WTC11 (cell line): ENCODE measurements around the gene TBRG1. TPM values are rescaled to one million over a fixed set of nuclear protein-coding genes. Genes with fewer than 3 reads are reported as not detected.

Source experiments
- ATAC-seq: fragments of 200-7000 bp; cut with Tn5 transposase; 2 replicates; pipeline ENCODE4 v1.10.0; 2021; ENCODE audit warnings: mild to moderate bottlenecking, moderate library complexity
- CTCF ChIA-PET: fragments of 300-600 bp; sonication (Branson Sonifier 250); formaldehyde crosslinking; loops from one replicate; lab custom pipeline; 2021; ENCODE audit warnings: antibody characterized with exemption; lab: Charles Lee
- POLR2A ChIA-PET: fragments of 350-600 bp; sonication (Branson Sonifier 250); formaldehyde crosslinking; loops from one replicate; lab custom pipeline; 2021; ENCODE audit warnings: antibody characterized with exemption; lab: Charles Lee
- DNase-seq: peaks from one replicate; pipeline ENCODE4 v3.0.0; 2021; ENCODE audit warnings: low spot score
- H3K27ac Mint-ChIP-seq: 2 replicates; pipeline ENCODE4 v1.8.0; 2021; ENCODE audit warnings: mixed read lengths
- H3K27me3 Mint-ChIP-seq: 2 replicates; pipeline ENCODE4 v1.8.0; 2021; ENCODE audit warnings: low read depth, mild to moderate bottlenecking, moderate library complexity, mixed read lengths
- H3K36me3 Mint-ChIP-seq: 2 replicates; pipeline ENCODE4 v1.8.0; 2021; ENCODE audit warnings: mixed read lengths
- H3K4me1 Mint-ChIP-seq: 2 replicates; pipeline ENCODE4 v1.8.0; 2022; ENCODE audit warnings: mixed read lengths
- H3K4me3 Mint-ChIP-seq: 2 replicates; pipeline ENCODE4 v1.8.0; 2021; ENCODE audit warnings: mild to moderate bottlenecking, moderate library complexity, mixed read lengths
- H3K9me3 Mint-ChIP-seq: 2 replicates; pipeline ENCODE4 v1.8.0; 2021; ENCODE audit warnings: mixed read lengths
- ARID4B ChIP-seq: sonication (generic); formaldehyde crosslinking; IDR thresholded peaks from 2 replicates; pipeline ENCODE4 v1.8.0; 2023; ENCODE audit warnings: missing genetic modification reagents, mild to moderate bottlenecking, borderline replicate concordance
- E2F5 ChIP-seq: sonication (generic); formaldehyde crosslinking; IDR thresholded peaks from 2 replicates; pipeline ENCODE4 v1.8.1; 2022; ENCODE audit warnings: mild to moderate bottlenecking, moderate library complexity, missing genetic modification reagents
- ELF4 ChIP-seq: sonication (generic); formaldehyde crosslinking; IDR thresholded peaks from 2 replicates; pipeline ENCODE4 v1.8.1; 2022; ENCODE audit warnings: low read depth, mild to moderate bottlenecking, moderate library complexity, missing genetic modification reagents
- HMGA2 ChIP-seq: fragments of 250-450 bp; sonication (Bioruptor Pico); IDR thresholded peaks from 2 replicates; pipeline ENCODE4 v1.4.0; 2021; ENCODE audit warnings: mild to moderate bottlenecking, moderate library complexity
- JAZF1 ChIP-seq: fragments of 250-450 bp; sonication (Bioruptor Pico); IDR thresholded peaks from 2 replicates; pipeline ENCODE4 v1.9.0; 2021; ENCODE audit warnings: moderate library complexity, mild to moderate bottlenecking, inconsistent platforms
- NFATC4 ChIP-seq: fragments of 250-450 bp; sonication (Bioruptor Pico); IDR thresholded peaks from 2 replicates; pipeline ENCODE4 v1.9.0; 2021; ENCODE audit warnings: mild to moderate bottlenecking
- NR1H2 ChIP-seq: sonication (generic); formaldehyde crosslinking; IDR thresholded peaks from 2 replicates; pipeline ENCODE4 v1.9.0; 2021; ENCODE audit warnings: mild to moderate bottlenecking, moderate library complexity, missing genetic modification reagents
- TP53 ChIP-seq: sonication (generic); formaldehyde crosslinking; IDR thresholded peaks from 2 replicates; pipeline ENCODE4 v1.8.1; 2023; ENCODE audit warnings: mild to moderate bottlenecking, missing genetic modification reagents
- USF2 ChIP-seq: sonication (generic); formaldehyde crosslinking; IDR thresholded peaks from 2 replicates; pipeline ENCODE4 v1.8.1; 2023; ENCODE audit warnings: mild to moderate bottlenecking, missing genetic modification reagents, moderate library complexity
- ZNF423 ChIP-seq: fragments of 250-450 bp; sonication (Bioruptor Pico); IDR thresholded peaks from 2 replicates; pipeline ENCODE4 v2.1.2; 2022; ENCODE audit warnings: mild to moderate bottlenecking, moderate library complexity
- ZSCAN18 ChIP-seq: fragments of 250-450 bp; sonication (Bioruptor Pico); IDR thresholded peaks from 2 replicates; pipeline ENCODE4 v2.1.2; 2022; ENCODE audit warnings: mild to moderate bottlenecking, moderate library complexity
- total RNA-seq: library from RNA; stranded (reverse); gene quantifications from 3 replicates; pipeline ENCODE4 v1.2.3, GENCODE V29; 2021

Gene TBRG1
- total RNA-seq, 1 experiment from 2014 or later: 30.0 TPM

GRCh38 chr11:124681421-124681820 lies 58.8 kb downstream of the TBRG1 start:
- H3K36me3 Mint-ChIP-seq: peaks cover 16% of the 10 kb centered on the region
- TF ChIP-seq ZNF423 (CRISPR knock-in tag): no peak
- no peak for TF ChIP-seq JAZF1 (CRISPR knock-in tag)
- no peak for TF ChIP-seq ZSCAN18 (CRISPR knock-in tag)
- no peak for TF ChIP-seq USF2
- TF ChIP-seq ELF4 (CRISPR knock-in tag): no peak
- TF ChIP-seq NFATC4: no peak
- peak; percentile 98 for TF ChIP-seq HMGA2 (CRISPR knock-in tag)
- no peak for TF ChIP-seq TP53 (CRISPR knock-in tag)
- TF ChIP-seq ARID4B (CRISPR knock-in tag): no peak
- H3K27me3 Mint-ChIP-seq: peaks cover 13% of the 10 kb centered on the region
- H3K9me3 Mint-ChIP-seq: peaks cover 42% of the 10 kb centered on the region
- ChIA-PET POLR2A (no interaction called here), CTCF (no interaction called here)
- no peak overlapping the region for H3K27ac Mint-ChIP-seq
- no peak overlapping the region for H3K4me3 Mint-ChIP-seq
- ATAC-seq: no peak
- no peak for DNase-seq
- no peaks in the 10 kb centered on the region for H3K4me1 Mint-ChIP-seq

- peaks cover 13% of the 10 kb centered on the region for H3K27me3 Mint-ChIP-seq
- peaks cover 16% of the 10 kb centered on the region for H3K36me3 Mint-ChIP-seq
- no peaks in the 10 kb centered on the region for H3K4me1 Mint-ChIP-seq
- TF ChIP-seq NR1H2 (no peak), E2F5 (no peak)
- TF ChIP-seq, all 79 proteins: peak for 0
- Mint-ChIP-seq H3K27ac (no peak overlapping the region), H3K9me3 (peaks cover 52% of the 10 kb centered on the region), H3K4me3 (no peak overlapping the region)
- CTCF ChIA-PET: no interaction called here
- DNase-seq: no peak
- ATAC-seq: no peak
- POLR2A ChIA-PET: no interaction called here
Observed at GRCh38 chr11:124682443-124682842, 59.8 kb downstream of the TBRG1 start.

Other genes starting within 250 kb of the TBRG1 start
- gene OR8B2, start 238.4 kb upstream of the TBRG1 start, total RNA-seq: not detected in 3 replicates
- gene OR8B3, start 223.8 kb upstream of the TBRG1 start, total RNA-seq: not detected in 3 replicates
- gene OR8B4, start 198.0 kb upstream of the TBRG1 start, total RNA-seq: not detected in 3 replicates
- not detected in 3 replicates for gene OR8B8, start 177.2 kb upstream of the TBRG1 start, total RNA-seq
- gene OR8B12, start 79.2 kb upstream of the TBRG1 start, total RNA-seq: not detected in 3 replicates
- gene OR8A1, start 52.9 kb upstream of the TBRG1 start, total RNA-seq: not detected in 3 replicates
- not detected in 3 replicates for gene PANX3, start 11.4 kb upstream of the TBRG1 start, total RNA-seq
- gene SIAE, start 50.9 kb downstream of the TBRG1 start, total RNA-seq: 4.4 to 4.9 TPM (median 4.8 TPM) in 3 replicates
- gene SPA17, start 51.0 kb downstream of the TBRG1 start, total RNA-seq: 3.5 to 3.8 TPM (median 3.5 TPM) in 3 replicates
- gene NRGN, start 117.1 kb downstream of the TBRG1 start, total RNA-seq: 1.9 to 2.9 TPM (median 2.5 TPM) in 3 replicates
- gene VSIG2, start 129.4 kb downstream of the TBRG1 start, total RNA-seq: 0.46 to 0.79 TPM (median 0.71 TPM) in 3 replicates
- 0.44 to 0.64 TPM (median 0.48 TPM) in 3 replicates for gene ESAM, start 139.4 kb downstream of the TBRG1 start, total RNA-seq
- 16.5 to 17.5 TPM (median 16.8 TPM) in 3 replicates for gene MSANTD2, start 177.5 kb downstream of the TBRG1 start, total RNA-seq
- gene ROBO3, start 242.6 kb downstream of the TBRG1 start, total RNA-seq: 21.3 to 27.5 TPM (median 25.3 TPM) in 3 replicates